Calu3 (cell line): ENCODE data around the gene ERH. TPM values are rescaled to one million over a fixed set of nuclear protein-coding genes. Genes with fewer than 3 reads are reported as not detected.

Experiments used
- BruUV-seq: library from RNA; stranded (reverse); fragments of 400-500 nt; replicated peaks from 2 replicates; lab custom pipeline; 2021; lab: Mats Ljungman, UMichigan
- CTCF ChIA-PET: fragments of 300-600 bp; sonication (Branson Sonifier 250); formaldehyde crosslinking; loops from one replicate; lab custom pipeline; 2022; ENCODE audit warnings: antibody characterized with exemption; lab: Charles Lee
- DNase-seq: peaks from one replicate; pipeline ENCODE4 v3.0.0; 2022
- H3K27ac Mint-ChIP-seq: one replicate; pipeline ENCODE4 v1.8.0; 2022; ENCODE audit warnings: mixed read lengths; ENCODE audit not compliant: unreplicated experiment
- H3K27me3 Mint-ChIP-seq: one replicate; pipeline ENCODE4 v1.8.0; 2022; ENCODE audit warnings: mixed read lengths; ENCODE audit not compliant: unreplicated experiment
- H3K36me3 Mint-ChIP-seq: one replicate; pipeline ENCODE4 v1.8.0; 2022; ENCODE audit warnings: mild to moderate bottlenecking, moderate library complexity, mixed read lengths; ENCODE audit not compliant: insufficient read depth, unreplicated experiment
- H3K4me1 Mint-ChIP-seq: one replicate; pipeline ENCODE4 v1.8.0; 2022; ENCODE audit warnings: mild to moderate bottlenecking, low read depth, mixed read lengths; ENCODE audit not compliant: unreplicated experiment
- H3K4me3 Mint-ChIP-seq: one replicate; pipeline ENCODE4 v1.8.0; 2022; ENCODE audit warnings: mild to moderate bottlenecking, low read depth, moderate library complexity, mixed read lengths; ENCODE audit not compliant: unreplicated experiment
- H3K9me3 Mint-ChIP-seq: one replicate; pipeline ENCODE4 v1.8.0; 2022; ENCODE audit warnings: low read depth, mixed read lengths; ENCODE audit not compliant: unreplicated experiment
- intact Hi-C: fragments of 100-400 bp; cut with micrococcal nuclease; formaldehyde crosslinking; loops from one replicate; pipeline ENCODE4 v1.10.0; 2022; ENCODE audit not compliant: unreplicated experiment
- total RNA-seq: library from RNA; stranded (reverse); gene quantifications from 2 replicates; pipeline ENCODE4 v1.2.3, GENCODE V29; 2022
- TF ChIP-seq, protein P1 (sequence below): fragments of 200-600 bp; IDR thresholded peaks from one replicate; pipeline ENCODE4 v1.8.0; 2022; ENCODE audit warnings: antibody characterized with exemption; ENCODE audit not compliant: unreplicated experiment

ERH gene
- total RNA-seq, 1 experiment from 2014 or later = 343 TPM

DNA sequence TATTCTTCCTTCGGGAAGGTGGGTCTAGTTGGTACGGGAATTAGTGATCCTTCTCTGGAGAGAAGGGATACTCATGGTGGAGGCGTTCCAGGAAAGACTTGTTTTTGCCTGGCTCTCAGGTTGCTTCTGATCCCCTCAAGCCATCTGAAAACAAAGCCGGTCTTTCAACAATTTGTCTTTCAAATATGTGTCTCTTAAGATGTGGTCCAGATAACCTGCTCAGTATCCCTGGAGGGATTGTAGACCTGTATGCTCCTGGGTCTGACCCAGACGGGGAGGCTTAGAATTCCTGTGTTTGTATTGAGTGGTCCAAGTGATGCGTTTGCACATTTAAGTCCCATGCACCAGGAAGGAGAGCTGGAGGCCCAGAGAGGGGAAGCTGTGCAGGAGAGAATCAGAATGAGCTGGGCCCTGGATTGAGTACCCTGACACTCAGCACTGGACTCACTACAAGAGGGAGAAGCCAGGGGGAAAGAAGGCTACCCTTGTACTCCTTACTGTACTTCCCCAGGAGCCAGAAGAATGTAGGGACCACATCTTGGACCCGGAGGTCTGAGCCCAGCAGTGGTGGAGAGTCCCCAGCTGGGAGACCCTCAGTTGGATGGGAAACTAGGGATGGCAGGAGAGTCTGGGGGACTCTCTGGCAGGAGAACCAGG is 40.4 kb downstream of the ERH start:
- no peaks in the 10 kb centered on the region for H3K36me3 Mint-ChIP-seq
- TF ChIP-seq, protein P1, sequence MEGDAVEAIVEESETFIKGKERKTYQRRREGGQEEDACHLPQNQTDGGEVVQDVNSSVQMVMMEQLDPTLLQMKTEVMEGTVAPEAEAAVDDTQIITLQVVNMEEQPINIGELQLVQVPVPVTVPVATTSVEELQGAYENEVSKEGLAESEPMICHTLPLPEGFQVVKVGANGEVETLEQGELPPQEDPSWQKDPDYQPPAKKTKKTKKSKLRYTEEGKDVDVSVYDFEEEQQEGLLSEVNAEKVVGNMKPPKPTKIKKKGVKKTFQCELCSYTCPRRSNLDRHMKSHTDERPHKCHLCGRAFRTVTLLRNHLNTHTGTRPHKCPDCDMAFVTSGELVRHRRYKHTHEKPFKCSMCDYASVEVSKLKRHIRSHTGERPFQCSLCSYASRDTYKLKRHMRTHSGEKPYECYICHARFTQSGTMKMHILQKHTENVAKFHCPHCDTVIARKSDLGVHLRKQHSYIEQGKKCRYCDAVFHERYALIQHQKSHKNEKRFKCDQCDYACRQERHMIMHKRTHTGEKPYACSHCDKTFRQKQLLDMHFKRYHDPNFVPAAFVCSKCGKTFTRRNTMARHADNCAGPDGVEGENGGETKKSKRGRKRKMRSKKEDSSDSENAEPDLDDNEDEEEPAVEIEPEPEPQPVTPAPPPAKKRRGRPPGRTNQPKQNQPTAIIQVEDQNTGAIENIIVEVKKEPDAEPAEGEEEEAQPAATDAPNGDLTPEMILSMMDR = no peak
- no peak overlapping the region for H3K27ac Mint-ChIP-seq
- CTCF ChIA-PET = no interaction called here
- no peaks in the 10 kb centered on the region for H3K9me3 Mint-ChIP-seq
- H3K4me1 Mint-ChIP-seq = no peaks in the 10 kb centered on the region
- H3K4me3 Mint-ChIP-seq = no peak overlapping the region
- BruUV-seq = no TSS peak
- intact Hi-C loops = no loop called here
- peaks cover 28% of the 10 kb centered on the region for H3K27me3 Mint-ChIP-seq
- no peak for DNase-seq

DNA sequence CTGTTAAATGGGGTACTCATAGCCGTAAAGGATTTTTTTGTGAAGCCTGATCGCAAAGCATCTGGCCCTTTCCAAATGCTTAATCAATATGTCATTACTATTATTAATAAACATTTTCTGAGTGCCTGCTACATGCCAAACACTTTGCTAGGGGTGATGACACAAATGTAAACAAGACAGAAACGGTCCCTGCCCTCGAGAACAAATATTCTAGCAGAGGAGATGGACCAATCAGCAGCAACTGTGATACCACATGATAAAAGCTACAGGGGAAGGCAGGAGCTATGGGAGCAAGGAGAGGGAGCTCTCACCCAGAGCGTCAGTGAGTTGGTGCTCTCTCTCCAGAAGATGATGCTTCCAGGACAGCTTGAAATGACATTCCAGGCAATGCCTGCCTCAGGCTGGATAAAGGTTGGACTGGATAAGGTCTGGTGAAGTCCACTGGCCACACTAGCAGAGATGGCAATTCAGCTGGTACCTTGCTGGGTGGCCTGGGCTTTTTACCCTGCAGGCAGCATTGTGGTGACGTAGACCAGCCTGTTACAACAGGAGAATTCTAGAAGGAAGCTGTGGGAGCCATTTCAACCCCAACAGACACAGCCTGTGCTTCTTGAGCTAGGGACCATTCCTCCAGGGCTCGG is 41.1 kb downstream of the ERH start:
- H3K4me1 Mint-ChIP-seq = no peaks in the 10 kb centered on the region
- no peak overlapping the region for H3K4me3 Mint-ChIP-seq
- DNase-seq = no peak
- no peaks in the 10 kb centered on the region for H3K9me3 Mint-ChIP-seq
- no TSS peak for BruUV-seq
- H3K27ac Mint-ChIP-seq = no peak overlapping the region
- TF ChIP-seq, protein P1 = no peak
- CTCF ChIA-PET = no interaction called here
- H3K36me3 Mint-ChIP-seq = no peaks in the 10 kb centered on the region
- intact Hi-C loops = no loop called here
- peaks cover 33% of the 10 kb centered on the region for H3K27me3 Mint-ChIP-seq

DNA sequence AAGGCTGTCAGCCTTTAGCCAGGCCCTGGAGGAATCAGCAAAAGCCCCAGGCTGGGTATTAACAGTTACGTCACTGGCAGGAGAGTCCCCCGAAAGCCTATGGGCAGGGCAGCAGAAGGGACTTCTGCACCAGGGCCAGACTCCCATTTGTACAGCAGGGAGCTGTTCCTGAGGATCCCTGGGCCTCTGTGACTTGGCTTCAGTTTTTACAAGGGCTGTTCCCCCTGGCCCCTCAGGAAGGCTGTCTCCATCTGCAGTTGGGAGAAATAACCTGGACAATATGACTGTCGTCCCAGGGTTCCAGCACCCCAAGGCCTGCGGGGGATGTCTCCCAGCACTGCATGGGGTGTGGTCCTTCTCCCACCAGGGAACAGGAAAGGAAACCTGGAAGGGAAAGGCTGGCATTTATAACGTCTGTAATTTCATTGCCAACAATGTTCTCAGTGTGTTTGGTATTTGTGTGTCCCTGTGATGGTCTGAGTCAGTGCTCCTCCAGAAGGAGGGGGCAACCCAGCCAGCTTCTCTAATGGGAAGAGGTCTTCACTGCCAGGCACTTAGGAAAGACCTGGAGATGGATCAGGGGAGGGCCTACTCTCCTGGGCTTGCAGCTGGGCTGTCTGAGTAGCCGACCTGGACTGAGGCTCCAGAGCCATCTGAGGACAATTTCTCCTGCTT is 42.4 kb downstream of the ERH start:
- Mint-ChIP-seq H3K27me3 (peaks cover 40% of the 10 kb centered on the region), H3K9me3 (no peaks in the 10 kb centered on the region), H3K4me3 (no peak overlapping the region), H3K27ac (no peak overlapping the region), H3K4me1 (no peaks in the 10 kb centered on the region), H3K36me3 (no peaks in the 10 kb centered on the region)
- BruUV-seq = no TSS peak
- intact Hi-C loops = no loop called here
- TF ChIP-seq, protein P1 = no peak
- no peak for DNase-seq
- CTCF ChIA-PET = no interaction called here

DNA sequence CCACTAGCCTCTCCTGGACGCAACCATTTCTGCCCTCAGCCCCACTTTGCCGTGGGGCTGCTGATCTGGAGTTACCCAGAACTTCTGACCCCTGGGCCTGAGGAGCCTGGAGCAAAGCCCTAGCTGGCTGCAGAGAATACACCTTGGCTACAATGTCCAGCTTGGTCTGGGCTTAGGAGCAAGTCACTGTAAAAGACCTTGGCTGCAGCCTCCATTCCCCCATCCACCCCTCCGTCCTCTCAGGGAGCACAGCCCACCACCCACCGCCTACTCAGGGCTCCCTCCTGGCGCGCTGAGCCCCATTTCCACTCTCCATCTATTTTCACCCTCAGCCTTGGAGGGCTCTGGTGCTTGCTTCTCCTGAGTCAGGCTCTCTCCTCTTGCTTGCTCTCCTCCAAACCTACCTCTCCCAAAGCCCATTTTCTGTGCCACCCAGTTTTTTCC is 42.9 kb downstream of the ERH start:
- peaks cover 45% of the 10 kb centered on the region for H3K27me3 Mint-ChIP-seq
- intact Hi-C loops = no loop called here
- CTCF ChIA-PET = no interaction called here
- BruUV-seq = no TSS peak
- no peaks in the 10 kb centered on the region for H3K36me3 Mint-ChIP-seq
- no peak overlapping the region for H3K27ac Mint-ChIP-seq
- no peaks in the 10 kb centered on the region for H3K9me3 Mint-ChIP-seq
- no peak for DNase-seq
- H3K4me3 Mint-ChIP-seq = no peak overlapping the region
- H3K4me1 Mint-ChIP-seq = no peaks in the 10 kb centered on the region
- TF ChIP-seq, protein P1 = no peak
